ENCODE measurements around the gene CD99.

CD99 gene

DNA sequence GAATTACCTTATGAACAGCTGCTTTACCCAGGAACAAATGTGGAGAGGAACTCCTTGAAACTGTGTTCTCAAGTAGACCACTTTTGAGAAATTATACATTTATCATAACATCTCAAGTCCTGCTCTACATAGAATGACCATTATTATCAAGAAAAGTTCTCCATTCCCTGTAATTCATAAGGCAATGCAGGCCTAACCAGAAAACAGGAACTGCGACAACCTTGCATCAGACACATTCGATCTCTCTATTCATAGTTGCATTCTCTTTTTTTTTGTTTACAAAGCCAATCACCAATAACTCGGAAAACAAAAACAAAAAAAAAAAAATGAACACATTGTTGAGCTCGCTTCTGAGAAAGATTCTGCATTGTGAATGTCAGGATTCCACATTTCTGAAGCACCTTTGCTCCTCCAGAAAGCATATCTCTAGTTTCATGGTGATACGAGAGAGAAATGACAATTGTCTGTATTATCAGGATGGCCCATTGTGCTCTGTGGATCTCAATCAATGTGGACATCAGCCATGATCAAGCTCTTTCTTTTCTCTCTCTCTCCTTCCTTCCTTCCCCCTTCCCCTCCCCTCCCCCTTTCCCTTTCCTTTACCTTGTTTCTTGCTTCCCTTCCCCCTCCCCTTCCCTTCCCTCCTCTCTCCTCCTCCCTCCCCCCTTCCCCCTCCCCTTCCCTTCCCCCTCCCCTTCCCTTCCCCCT, 32.4 kb upstream of the CD99 start:
- TF ChIP-seq ZNF114 (tag by site-specific recombination; IDR thresholded peaks at IDR 0.05): no peak
- TF ChIP-seq ZNF19 (tag by site-specific recombination; IDR thresholded peaks at IDR 0.05; ENCODE audit: low read depth): no peak
- TF ChIP-seq ZFHX2 (tag by site-specific recombination; conservative IDR thresholded peaks at IDR 0.05): no peak
- TF ChIP-seq ZIC2 (tag by site-specific recombination; IDR thresholded peaks at IDR 0.05): no peak
- TF ChIP-seq PRDM10 (tag by site-specific recombination; IDR thresholded peaks at IDR 0.05): no peak
- TF ChIP-seq ZNF561 (tag by site-specific recombination; IDR thresholded peaks at IDR 0.05; ENCODE audit: borderline replicate concordance): no peak
- TF ChIP-seq, protein P1, sequence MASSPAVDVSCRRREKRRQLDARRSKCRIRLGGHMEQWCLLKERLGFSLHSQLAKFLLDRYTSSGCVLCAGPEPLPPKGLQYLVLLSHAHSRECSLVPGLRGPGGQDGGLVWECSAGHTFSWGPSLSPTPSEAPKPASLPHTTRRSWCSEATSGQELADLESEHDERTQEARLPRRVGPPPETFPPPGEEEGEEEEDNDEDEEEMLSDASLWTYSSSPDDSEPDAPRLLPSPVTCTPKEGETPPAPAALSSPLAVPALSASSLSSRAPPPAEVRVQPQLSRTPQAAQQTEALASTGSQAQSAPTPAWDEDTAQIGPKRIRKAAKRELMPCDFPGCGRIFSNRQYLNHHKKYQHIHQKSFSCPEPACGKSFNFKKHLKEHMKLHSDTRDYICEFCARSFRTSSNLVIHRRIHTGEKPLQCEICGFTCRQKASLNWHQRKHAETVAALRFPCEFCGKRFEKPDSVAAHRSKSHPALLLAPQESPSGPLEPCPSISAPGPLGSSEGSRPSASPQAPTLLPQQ (tag by site-specific recombination; IDR thresholded peaks at IDR 0.05): no peak
- TF ChIP-seq GLIS1 (tag by site-specific recombination; IDR thresholded peaks at IDR 0.05): no peak
- no peak for TF ChIP-seq ZNF433 (tag by site-specific recombination; IDR thresholded peaks at IDR 0.05; ENCODE audit: low read depth)
- TF ChIP-seq KLF16 (tag by site-specific recombination; IDR thresholded peaks at IDR 0.05): no peak
- TF ChIP-seq ZXDB (tag by site-specific recombination; IDR thresholded peaks at IDR 0.05): no peak
- TF ChIP-seq SP7 (tag by site-specific recombination; IDR thresholded peaks at IDR 0.05): no peak
- no peak for TF ChIP-seq ZNF239 (tag by site-specific recombination; IDR thresholded peaks at IDR 0.05)
- no peak for TF ChIP-seq ZNF658 (tag by site-specific recombination; IDR thresholded peaks at IDR 0.05)
- H3K4me3 ChIP-seq (ENCODE audit: low read depth, low read length): no peak overlapping the region
- CTCF ChIA-PET: no interaction called here
- no peaks in the 10 kb centered on the region for H3K36me3 ChIP-seq (ENCODE audit: control insufficient read depth in 2 of 2, insufficient read depth in 1 of 2, low read length in 2 of 2)
- no peaks in the 10 kb centered on the region for H3K4me1 ChIP-seq (ENCODE audit: control insufficient read depth, insufficient read depth, low read length)
- H3K27ac ChIP-seq (ENCODE audit: extremely low read depth, low read depth, low read length): no peak overlapping the region
- H3K9me3 ChIP-seq (ENCODE audit: control insufficient read depth, insufficient read depth, low read depth, low read length): no peaks in the 10 kb centered on the region
- POLR2A ChIA-PET: no interaction called here

DNA sequence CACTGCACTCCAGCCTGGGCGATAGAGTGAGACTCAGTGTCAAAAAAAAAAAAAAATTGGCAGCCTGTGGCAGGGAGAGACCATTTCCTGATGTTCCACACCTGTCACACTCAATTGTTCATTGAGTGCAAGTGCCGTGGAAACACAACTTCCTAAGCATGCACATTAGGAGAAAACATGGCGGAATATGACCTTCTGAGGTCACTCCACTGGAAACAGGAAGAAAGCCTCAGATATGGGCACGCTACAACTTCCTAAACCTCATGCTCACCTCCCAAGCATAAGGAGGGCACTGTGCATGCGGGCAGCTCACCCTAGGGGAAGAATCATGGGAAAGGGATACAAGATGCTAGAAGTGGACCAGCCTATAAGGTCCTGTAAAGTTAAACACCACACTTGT, 28.5 kb upstream of the CD99 start:
- CTCF ChIA-PET: no interaction called here
- POLR2A ChIA-PET: no interaction called here
- no peak overlapping the region for H3K4me3 ChIP-seq (ENCODE audit: low read depth, low read length)
- TF ChIP-seq TCF7L2 (IDR thresholded peaks at IDR 0.05; ENCODE audit: borderline replicate concordance, low read depth, low read length) (no peak), ZNF157 (tag by site-specific recombination; IDR thresholded peaks at IDR 0.05) (no peak), ZNF335 (tag by site-specific recombination; conservative IDR thresholded peaks at IDR 0.05) (no peak), ZNF280D (tag by site-specific recombination; IDR thresholded peaks at IDR 0.05) (no peak), ZNF404 (tag by site-specific recombination; IDR thresholded peaks at IDR 0.05) (no peak), KLF1 (tag by site-specific recombination; IDR thresholded peaks at IDR 0.05) (no peak), ZNF221 (tag by site-specific recombination; IDR thresholded peaks at IDR 0.05; ENCODE audit: borderline replicate concordance) (no peak), ZBTB6 (tag by site-specific recombination; IDR thresholded peaks at IDR 0.05) (no peak)
- TF ChIP-seq, protein P2, sequence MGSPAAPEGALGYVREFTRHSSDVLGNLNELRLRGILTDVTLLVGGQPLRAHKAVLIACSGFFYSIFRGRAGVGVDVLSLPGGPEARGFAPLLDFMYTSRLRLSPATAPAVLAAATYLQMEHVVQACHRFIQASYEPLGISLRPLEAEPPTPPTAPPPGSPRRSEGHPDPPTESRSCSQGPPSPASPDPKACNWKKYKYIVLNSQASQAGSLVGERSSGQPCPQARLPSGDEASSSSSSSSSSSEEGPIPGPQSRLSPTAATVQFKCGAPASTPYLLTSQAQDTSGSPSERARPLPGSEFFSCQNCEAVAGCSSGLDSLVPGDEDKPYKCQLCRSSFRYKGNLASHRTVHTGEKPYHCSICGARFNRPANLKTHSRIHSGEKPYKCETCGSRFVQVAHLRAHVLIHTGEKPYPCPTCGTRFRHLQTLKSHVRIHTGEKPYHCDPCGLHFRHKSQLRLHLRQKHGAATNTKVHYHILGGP (tag by site-specific recombination; IDR thresholded peaks at IDR 0.05): no peak
- TF ChIP-seq, protein P3, sequence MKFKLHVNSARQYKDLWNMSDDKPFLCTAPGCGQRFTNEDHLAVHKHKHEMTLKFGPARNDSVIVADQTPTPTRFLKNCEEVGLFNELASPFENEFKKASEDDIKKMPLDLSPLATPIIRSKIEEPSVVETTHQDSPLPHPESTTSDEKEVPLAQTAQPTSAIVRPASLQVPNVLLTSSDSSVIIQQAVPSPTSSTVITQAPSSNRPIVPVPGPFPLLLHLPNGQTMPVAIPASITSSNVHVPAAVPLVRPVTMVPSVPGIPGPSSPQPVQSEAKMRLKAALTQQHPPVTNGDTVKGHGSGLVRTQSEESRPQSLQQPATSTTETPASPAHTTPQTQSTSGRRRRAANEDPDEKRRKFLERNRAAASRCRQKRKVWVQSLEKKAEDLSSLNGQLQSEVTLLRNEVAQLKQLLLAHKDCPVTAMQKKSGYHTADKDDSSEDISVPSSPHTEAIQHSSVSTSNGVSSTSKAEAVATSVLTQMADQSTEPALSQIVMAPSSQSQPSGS (tag by site-specific recombination; IDR thresholded peaks at IDR 0.05; ENCODE audit: low read depth): no peak

More for the DNA sequence above, 28.5 kb upstream of the CD99 start:
- no peaks in the 10 kb centered on the region for H3K36me3 ChIP-seq (ENCODE audit: control insufficient read depth in 2 of 2, insufficient read depth in 1 of 2, low read length in 2 of 2)
- H3K9me3 ChIP-seq (ENCODE audit: control insufficient read depth, insufficient read depth, low read depth, low read length): no peaks in the 10 kb centered on the region
- H3K27ac ChIP-seq (ENCODE audit: extremely low read depth, low read depth, low read length): no peak overlapping the region
- H3K4me1 ChIP-seq (ENCODE audit: control insufficient read depth, insufficient read depth, low read length): no peaks in the 10 kb centered on the region
